ENCODE data around the gene CYP2S1. TPM values are rescaled to one million over a fixed set of nuclear protein-coding genes. Genes with fewer than 3 reads are reported as not detected.

CYP2S1 gene
- total and polyA plus RNA-seq, 9 of the 15 experiments (the other 6 are each of a cell fraction or from before 2014, with no cell fraction given) = 0.07 to 1.9 (median 0.41) TPM

GRCh38 chr19:41144403-41144802, 48.6 kb upstream of the CYP2S1 start (continued):
- TF ChIP-seq ATF1 (CRISPR knock-in tag; IDR thresholded peaks at IDR 0.05) (no peak), ATF1 (tag; IDR thresholded peaks at IDR 0.05) (peak; percentile 72), BCOR (IDR thresholded peaks at IDR 0.05) (peak; percentile 44; the same call in 1 of the 2 replicates), HMBOX1 (IDR thresholded peaks at IDR 0.05) (0 out of 2 replicates have a peak, but pooled peaks have one; percentile 28), MYC (IDR thresholded peaks at IDR 0.05; ENCODE audit: low read depth, low read length) (no peak), MYC (CRISPR knock-in tag; IDR thresholded peaks at IDR 0.05; ENCODE audit: borderline replicate concordance, low read depth) (no peak), CHCHD3 (CRISPR knock-in tag; IDR thresholded peaks at IDR 0.05) (no peak), ATF7 (IDR thresholded peaks at IDR 0.05) (peak; percentile 23; the same call in 1 of the 2 replicates), ZFPM2 (CRISPR knock-in tag; IDR thresholded peaks at IDR 0.05) (no peak), ARNT (IDR thresholded peaks at IDR 0.05) (0 out of 4 replicates have a peak, but pooled peaks of 1 of the 2 experiments have one; percentile 33), CTCF (IDR thresholded peaks at IDR 0.05 in 2 of 3, conservative IDR thresholded peaks at IDR 0.05 in 1 of 3; ENCODE audit: insufficient read depth in 2 of 3, low read depth in 1 of 3, low read length in 3 of 3) (peak; percentile 83 to 95 (median 90)), KAT2B (IDR thresholded peaks at IDR 0.05; ENCODE audit: low read depth, low read length) (no peak), NR1H2 (CRISPR knock-in tag; IDR thresholded peaks at IDR 0.05) (no peak), XRCC5 (IDR thresholded peaks at IDR 0.05; ENCODE audit: low read depth, low read length) (peak; percentile 59; the same call in 1 of the 2 replicates), PHTF2 (CRISPR knock-in tag; IDR thresholded peaks at IDR 0.05) (no peak), SMC3 (conservative IDR thresholded peaks at IDR 0.05; ENCODE audit: insufficient read depth, low read depth, low read length) (peak; percentile 91), ARID2 (IDR thresholded peaks at IDR 0.05) (peak; percentile 57; the same call in 1 of the 2 replicates), RAD21 (CRISPR knock-in tag; conservative IDR thresholded peaks at IDR 0.05 in 1 of 2, IDR thresholded peaks at IDR 0.05 in 1 of 2) (peak; percentile 82 to 96), STAG1 (CRISPR knock-in tag; IDR thresholded peaks at IDR 0.05; ENCODE audit: borderline replicate concordance) (peak; percentile 95), REST (IDR thresholded peaks at IDR 0.05; ENCODE audit: borderline replicate concordance) (peak; percentile 91), REST (CRISPR knock-in tag; IDR thresholded peaks at IDR 0.05; ENCODE audit: low read depth) (no peak)
